Right ventricle myocardium inferior (tissue), 1 donor: ENCODE measurements around the gene CRLF2. TPM values are rescaled to one million over a fixed set of nuclear protein-coding genes. Genes with fewer than 3 reads are reported as not detected.
"Not testable (repeated sequence)": the region's sequence is repeated elsewhere in the genome, so short reads cannot be mapped to it uniquely, and the experiment has no call there.

Source experiments
- ATAC-seq: fragments of 200-7000 bp; cut with Tn5 transposase; one replicate; pipeline ENCODE4 v1.9.1; 2020; ENCODE audit warnings: mild to moderate bottlenecking, moderate library complexity
- DNase-seq: peaks from one replicate; pipeline ENCODE4 v3.0.0; 2021; ENCODE audit errors: missing footprints
- intact Hi-C: fragments of 100-400 bp; cut with DNase I; formaldehyde crosslinking; loops from one replicate; pipeline ENCODE4 v1.11.0; 2022
- total RNA-seq: library from RNA; stranded (reverse); fragmentation: NEBNext Ultra II Directional; extraction: Animal tissue kit (Norgen Biotek cat#: 25700); gene quantifications from one replicate; pipeline ENCODE4 v1.2.1, GENCODE V29; 2021
- donor health status: DM: no; HTN: yes; CAD: no; lungs with severe emphysema.

Gene CRLF2
- total RNA-seq, 1 donor from 2014 or later = not detected

GRCh38 chrX:1174609-1175545 is 37.6 kb downstream of the CRLF2 start:
- DNase-seq, ATAC-seq, intact Hi-C loops: not testable (repeated sequence)

GRCh38 chrX:1173435-1173834 is 39.0 kb downstream of the CRLF2 start:
- intact Hi-C loops, ATAC-seq, DNase-seq: not testable (repeated sequence)

- DNase-seq (no peak), ATAC-seq (no peak)
- intact Hi-C loops = no loop called here
Observed at GRCh38 chrX:1172496-1172895, 40.0 kb downstream of the CRLF2 start.

- ATAC-seq = not testable (repeated sequence)
Observed at GRCh38 chrX:1171915-1172314, 40.5 kb downstream of the CRLF2 start.

GRCh38 chrX:1170243-1170642 is 42.2 kb downstream of the CRLF2 start:
- DNase-seq (no peak), ATAC-seq (no peak)
- intact Hi-C loops = no loop called here

More at GRCh38 chrX:1171915-1172314, 40.5 kb downstream of the CRLF2 start:
- DNase-seq, intact Hi-C loops: not testable (repeated sequence)

- ATAC-seq (no peak), DNase-seq (no peak)
- intact Hi-C loops = no loop called here
Observed at GRCh38 chrX:1169189-1169588, 43.3 kb downstream of the CRLF2 start.

GRCh38 chrX:1167918-1168481 is 44.4 kb downstream of the CRLF2 start:
- intact Hi-C loops = no loop called here
- no peak for DNase-seq
- no peak for ATAC-seq

GRCh38 chrX:1167466-1167865 is 45.0 kb downstream of the CRLF2 start:
- no peak for DNase-seq
- intact Hi-C loops = no loop called here
- no peak for ATAC-seq

GRCh38 chrX:1165535-1166196 is 46.8 kb downstream of the CRLF2 start:
- ATAC-seq (no peak), DNase-seq (no peak)
- intact Hi-C loops = no loop called here

GRCh38 chrX:1164322-1165288 is 47.8 kb downstream of the CRLF2 start:
- DNase-seq (peak; percentile 71), ATAC-seq (no peak)
- intact Hi-C loops = no loop called here

- DNase-seq = no peak
- intact Hi-C loops = no loop called here
- ATAC-seq = no peak
Observed at GRCh38 chrX:1163231-1163630, 49.2 kb downstream of the CRLF2 start.

- DNase-seq (no peak), ATAC-seq (no peak)
- intact Hi-C loops = no loop called here
Observed at GRCh38 chrX:1162119-1162916, 50.1 kb downstream of the CRLF2 start.

GRCh38 chrX:1159548-1159947 is 52.9 kb downstream of the CRLF2 start:
- intact Hi-C loops = no loop called here
- ATAC-seq (no peak), DNase-seq (no peak)

- intact Hi-C loops, ATAC-seq, DNase-seq: not testable (repeated sequence)
Observed at GRCh38 chrX:1156681-1157455, 55.6 kb downstream of the CRLF2 start.

GRCh38 chrX:1153940-1154339 is 58.5 kb downstream of the CRLF2 start:
- no peak for ATAC-seq
- intact Hi-C loops = no loop called here

GRCh38 chrX:1152090-1152489 is 60.4 kb downstream of the CRLF2 start:
- ATAC-seq (no peak), DNase-seq (no peak)
- intact Hi-C loops = no loop called here

More at GRCh38 chrX:1153940-1154339, 58.5 kb downstream of the CRLF2 start:
- no peak for DNase-seq
